A549 (cell line): ENCODE measurements around the gene OR2AE1. TPM values are rescaled to one million over a fixed set of nuclear protein-coding genes. Genes with fewer than 3 reads are reported as not detected.

Experiments
- ATAC-seq, 2 experiments: fragments of 200-7000 bp in 1 of 2; fragments of >200 bp in 1 of 2; cut with Nextera tagmentation in 1 of 2; cut with Tn5 transposase in 1 of 2; 3 replicates each; pipeline versions ENCODE4 v1.8.0 to v1.9.1; 2018 to 2020; ENCODE audit warnings: mild to moderate bottlenecking in 1 of 2, moderate library complexity in 1 of 2
- CTCF ChIA-PET: fragments of 300-600 bp; sonication (Branson Sonifier 250); formaldehyde crosslinking; extraction: SDS; loops from one replicate; lab custom pipeline; 2021; ENCODE audit warnings: antibody characterized with exemption, inconsistent platforms; lab: Yijun Ruan, JAX
- POLR2A ChIA-PET: fragments of 350-600 bp; formaldehyde crosslinking; extraction: SDS; loops from one replicate; lab custom pipeline; 2021; ENCODE audit warnings: antibody characterized with exemption, inconsistent platforms; lab: Yijun Ruan, JAX
- DNase-seq, 2 experiments: peaks; one replicate each; pipeline versions ENCODE4 v3.0.0 to v3.0.0-alpha.2; 2011 to 2016; ENCODE audit warnings: low read depth in 1 of 2, low spot score in 1 of 2
- FAIRE-seq: peaks from 2 replicates; lab custom pipeline; 2011; peaks lifted over from hg19 to GRCh38; lab: Jason Lieb, UNC
- H3K27ac ChIP-seq, 2 experiments: fragments of >200 bp; sonication (Bioruptor Twin); formaldehyde crosslinking; 3 replicates each; pipeline ENCODE4 v1.5.1; 2016 to 2017
- H3K4me1 ChIP-seq: fragments of >200 bp; sonication (Bioruptor Twin); formaldehyde crosslinking; 3 replicates; pipeline ENCODE4 v1.6.1; 2016
- H3K4me2 ChIP-seq: fragments of >200 bp; sonication (Bioruptor Twin); formaldehyde crosslinking; 3 replicates; pipeline ENCODE4 v1.6.1; 2016
- H3K4me3 ChIP-seq: fragments of >200 bp; sonication (Bioruptor Twin); formaldehyde crosslinking; 3 replicates; pipeline ENCODE4 v1.5.1; 2016
- H3K9me3 ChIP-seq: fragments of >200 bp; sonication (Bioruptor Twin); formaldehyde crosslinking; 3 replicates; pipeline ENCODE4 v1.6.1; 2016
- BCL3 ChIP-seq: fragments of >200 bp; sonication (Bioruptor Twin); formaldehyde crosslinking; IDR thresholded peaks from 3 replicates; pipeline ENCODE4 v1.6.1; 2016
- BHLHE40 ChIP-seq: IDR thresholded peaks from 2 replicates; pipeline ENCODE4 v1.6.1; 2012; ENCODE audit warnings: low read depth, low read length, inconsistent platforms
- CEBPB ChIP-seq, 2 experiments: fragments of >200 bp in 1 of 2; sonication (Bioruptor Twin) in 1 of 2; formaldehyde crosslinking in 1 of 2; IDR thresholded peaks; 2 replicates each; pipeline ENCODE4 v1.6.1; 2012 to 2016
- CHD2 ChIP-seq: fragments of 150-350 bp; IDR thresholded peaks from 2 replicates; pipeline ENCODE4 v1.6.1; 2014; ENCODE audit warnings: low read length; ENCODE audit not compliant: partially characterized antibody
- CHD4 ChIP-seq: fragments of 200-600 bp; sonication (generic); IDR thresholded peaks from 2 replicates; pipeline ENCODE4 v1.6.1; 2016; ENCODE audit warnings: antibody characterized with exemption, mild to moderate bottlenecking, borderline replicate concordance
- CTCF ChIP-seq: fragments of >200 bp; sonication (Bioruptor Twin); formaldehyde crosslinking; IDR thresholded peaks from 3 replicates; pipeline ENCODE4 v1.5.1; 2016
- E2F6 ChIP-seq: IDR thresholded peaks from 2 replicates; pipeline ENCODE4 v1.6.1; 2012; ENCODE audit warnings: low read depth, borderline replicate concordance
- EHF ChIP-seq: fragments of 250-450 bp; sonication (Bioruptor Pico); IDR thresholded peaks from 2 replicates; pipeline ENCODE4 v1.5.0; 2020; ENCODE audit warnings: mild to moderate bottlenecking
- FOSB ChIP-seq: fragments of 250-450 bp; sonication (Bioruptor Pico); IDR thresholded peaks from 2 replicates; pipeline ENCODE4 v1.5.0; 2020; ENCODE audit warnings: mild to moderate bottlenecking, moderate library complexity
- FOSL2 ChIP-seq, 2 experiments: fragments of 450-650 bp in 1 of 2; fragments of >200 bp in 1 of 2; sonication (Bioruptor Twin) in 1 of 2; formaldehyde crosslinking; IDR thresholded peaks; 2 replicates each; pipeline versions ENCODE4 v1.5.0 to v1.6.1; 2016 to 2020; ENCODE audit warnings: mild to moderate bottlenecking in 1 of 2, moderate library complexity in 1 of 2
- FOXS1 ChIP-seq: fragments of 250-450 bp; sonication (Bioruptor Pico); IDR thresholded peaks from 2 replicates; pipeline ENCODE4 v1.5.0; 2020; ENCODE audit warnings: mild to moderate bottlenecking, moderate library complexity
- GATA3 ChIP-seq: IDR thresholded peaks from 2 replicates; pipeline ENCODE4 v1.6.1; 2012; ENCODE audit warnings: borderline replicate concordance
- HDAC2 ChIP-seq: fragments of 200-600 bp; sonication (generic); IDR thresholded peaks from 2 replicates; pipeline ENCODE4 v1.6.1; 2016
- HEYL ChIP-seq: fragments of 250-450 bp; sonication (Bioruptor Pico); IDR thresholded peaks from 2 replicates; pipeline ENCODE4 v1.8.0; 2021; ENCODE audit warnings: mild to moderate bottlenecking, moderate library complexity
- JUNB ChIP-seq: fragments of >200 bp; sonication (Bioruptor Twin); formaldehyde crosslinking; IDR thresholded peaks from 2 replicates; pipeline ENCODE4 v1.6.1; 2016
- KDM1A ChIP-seq: fragments of 200-600 bp; sonication (generic); IDR thresholded peaks from 2 replicates; pipeline ENCODE4 v1.6.1; 2016; ENCODE audit warnings: low read depth, mild to moderate bottlenecking
- KDM5A ChIP-seq: fragments of 200-600 bp; sonication (generic); IDR thresholded peaks from 2 replicates; pipeline ENCODE4 v1.6.1; 2016; ENCODE audit warnings: antibody characterized with exemption, mild to moderate bottlenecking
- MAFK ChIP-seq: fragments of 450-650 bp; IDR thresholded peaks from 2 replicates; pipeline ENCODE4 v1.6.1; 2014; ENCODE audit not compliant: partially characterized antibody
- NFE2L2 ChIP-seq: fragments of 150-350 bp; conservative IDR thresholded peaks from 2 replicates; pipeline ENCODE4 v1.6.1; 2014; ENCODE audit warnings: low read length
- NPAS2 ChIP-seq: fragments of 250-450 bp; sonication (Bioruptor Pico); IDR thresholded peaks from 2 replicates; pipeline ENCODE4 v1.8.0; 2022; ENCODE audit warnings: mild to moderate bottlenecking, moderate library complexity, borderline replicate concordance
- NR3C1 ChIP-seq: fragments of >200 bp; sonication (Bioruptor Twin); formaldehyde crosslinking; IDR thresholded peaks from 3 replicates; pipeline ENCODE4 v1.6.1; 2017
- PHF8 ChIP-seq: fragments of 200-600 bp; sonication (generic); IDR thresholded peaks from 2 replicates; pipeline ENCODE4 v1.6.1; 2016; ENCODE audit warnings: low read depth, mild to moderate bottlenecking, antibody characterized with exemption, moderate library complexity, borderline replicate concordance
- POLR2A ChIP-seq: IDR thresholded peaks from 2 replicates; pipeline ENCODE4 v1.6.1; 2012; ENCODE audit warnings: mild to moderate bottlenecking, low read length
- POLR2AphosphoS2 ChIP-seq: conservative IDR thresholded peaks from 2 replicates; pipeline ENCODE4 v1.6.1; 2012; ENCODE audit warnings: low read length, improper control_type of control experiment, inconsistent platforms
- RAD21 ChIP-seq, 2 experiments: fragments of >200 bp in 1 of 2; sonication (Bioruptor Twin) in 1 of 2; formaldehyde crosslinking in 1 of 2; IDR thresholded peaks in 1 of 2; conservative IDR thresholded peaks in 1 of 2; 2 replicates in 1 of 2; 3 replicates in 1 of 2; pipeline ENCODE4 v1.6.1; 2012 to 2018; ENCODE audit warnings: inconsistent platforms in 1 of 2
- RARB ChIP-seq: fragments of 250-450 bp; sonication (Bioruptor Pico); IDR thresholded peaks from 2 replicates; pipeline ENCODE4 v1.8.0; 2021; ENCODE audit warnings: mild to moderate bottlenecking, moderate library complexity
- RCOR1 ChIP-seq: fragments of 150-350 bp; IDR thresholded peaks from 2 replicates; pipeline ENCODE4 v1.6.1; 2014; ENCODE audit warnings: antibody characterized with exemption, low read length, low read depth
- RFX5 ChIP-seq: fragments of 450-650 bp; IDR thresholded peaks from 2 replicates; pipeline ENCODE4 v1.7.1; 2014; ENCODE audit warnings: antibody characterized with exemption, mild to moderate bottlenecking, moderate library complexity
- RNF2 ChIP-seq: fragments of 200-600 bp; sonication (generic); IDR thresholded peaks from 2 replicates; pipeline ENCODE4 v1.6.1; 2016; ENCODE audit warnings: low read depth, mild to moderate bottlenecking, antibody characterized with exemption, moderate library complexity, borderline replicate concordance
- SMC3 ChIP-seq: fragments of >200 bp; sonication (Bioruptor Twin); formaldehyde crosslinking; IDR thresholded peaks from 3 replicates; pipeline ENCODE4 v1.6.1; 2018; ENCODE audit warnings: inconsistent platforms
- SREBF2 ChIP-seq: fragments of 450-650 bp; IDR thresholded peaks from 2 replicates; pipeline ENCODE4 v1.6.1; 2014; ENCODE audit warnings: mild to moderate bottlenecking, moderate library complexity
- ZC3H11A ChIP-seq: fragments of 450-650 bp; IDR thresholded peaks from 2 replicates; pipeline ENCODE4 v1.6.1; 2014; ENCODE audit warnings: antibody characterized with exemption, mild to moderate bottlenecking
- WGBS: methylation state at CpG from one replicate; pipeline ENCODE4 v1.1.6; 2017; ENCODE audit errors: missing lambda C conversion rate; 5-methylcytosine and 5-hydroxymethylcytosine counted together
- polyA plus RNA-seq, 4 experiments: library from polyadenylated mRNA; depleted of rRNA in 3 of 4; stranded (reverse); fragments of >200 nt; fragmentation: RNase III in 1 of 4; extraction: RNeasy Plus Mini Kit Qiagen cat#74134 plus additional on column Dnase treatment in 1 of 4; gene quantifications; 2 replicates in 3 of 4; 3 replicates in 1 of 4; pipeline ENCODE4 v1.2.3, GENCODE V29; 2011 to 2017

The OR2AE1 gene
- polyA plus RNA-seq, 2 of the 4 experiments (the other 2 are of a cell fraction): 0.09 TPM; not detected in 1

GRCh38 chr7:99919814-99920112, 42.9 kb upstream of the OR2AE1 start:
- peaks cover 13% of the 10 kb centered on the region; the same call in 2 of the 3 replicates for H3K4me1 ChIP-seq
- FAIRE-seq: no peak
- 16% methylated on average over 4 of the region's 4 CpGs for WGBS
- no peak for ATAC-seq
- TF ChIP-seq NR3C1 (no peak), ZC3H11A (no peak), SMC3 (no peak), GATA3 (no peak), NFE2L2 (no peak), POLR2AphosphoS2 (no peak), CEBPB (IDR thresholded peaks at IDR 0.05) (no peak), CHD2 (no peak), MAFK (no peak), EHF (no peak), FOSB (CRISPR knock-in tag) (no peak), CHD4 (no peak), HEYL (CRISPR knock-in tag) (no peak)
- CTCF ChIA-PET: interaction anchor here (0.8 to 3.0 kb wide), 8 partner anchors 9 to 289 kb away, joined by 4 to 21 read pairs (median 4); partner anchors contain the start of gene GJC3
- peak overlapping the region; percentile 90 to 98 for H3K27ac ChIP-seq
- POLR2A ChIA-PET: interaction anchor here (0.6 to 2.6 kb wide), 24 partner anchors 9 to 463 kb away, joined by 3 to 22 read pairs (median 4); partner anchors contain the start of genes AP4M1, CYP3A5, GJC3 and LAMTOR4
- H3K9me3 ChIP-seq: peaks cover 6% of the 10 kb centered on the region; the same call in 1 of the 3 replicates
- H3K4me3 ChIP-seq: peak overlapping the region; percentile 81
- peak overlapping the region; percentile 65 for H3K4me2 ChIP-seq
- no peak for DNase-seq

- Histone ChIP-seq H3K4me2 (peak within 1 kb of the TSS; percentile 65), H3K9me3 (peaks cover 6% of the 10 kb centered on the region; the same call in 1 of the 3 replicates), H3K4me3 (peak within 1 kb of the TSS; percentile 81), H3K4me1 (peaks cover 13% of the 10 kb centered on the region; the same call in 2 of the 3 replicates), H3K27ac (peak within 1 kb of the TSS; percentile 90 to 98)
- ATAC-seq (peak; percentile 98 to 100), FAIRE-seq (no peak), DNase-seq (peak; percentile 92 to 95)
- ChIA-PET POLR2A (interaction anchor here (0.6 to 2.6 kb wide), 26 partner anchors 8 to 462 kb away, joined by 3 to 22 read pairs (median 4); partner anchors contain the start of genes AP4M1, CYP3A5, GJC3 and LAMTOR4), CTCF (interaction anchor here (0.6 to 3.0 kb wide), 16 partner anchors 10 to 292 kb away, joined by 3 to 21 read pairs (median 4); partner anchors contain the start of gene GJC3)
- WGBS: 5% methylated on average over 27 of the region's 81 CpGs
- TF ChIP-seq BHLHE40 (no peak), RFX5 (no peak), NPAS2 (CRISPR knock-in tag) (no peak), CHD4 (no peak), POLR2AphosphoS2 (no peak), RCOR1 (no peak), SMC3 (no peak), CTCF (peak; percentile 9; the same call in 1 of the 3 replicates), FOSL2 (IDR thresholded peaks at IDR 0.05) (no peak), FOSL2 (CRISPR knock-in tag; IDR thresholded peaks at IDR 0.05) (no peak), POLR2A (peak; percentile 72), NR3C1 (no peak), CEBPB (IDR thresholded peaks at IDR 0.05) (no peak; a peak in 1 of 4 replicates), EHF (no peak), HDAC2 (no peak), FOXS1 (CRISPR knock-in tag) (no peak), JUNB (no peak), GATA3 (no peak), RNF2 (no peak), RARB (CRISPR knock-in tag) (no peak), E2F6 (peak; percentile 4; the same call in 1 of the 2 replicates), BCL3 (peak; percentile 63; the same call in 1 of the 3 replicates), PHF8 (peak; percentile 81), KDM1A (no peak), HEYL (CRISPR knock-in tag) (no peak), SREBF2 (no peak), RAD21 (conservative IDR thresholded peaks at IDR 0.05 in 1 of 2, IDR thresholded peaks at IDR 0.05 in 1 of 2) (peak in 1 of 2 experiments; percentile 29; a peak in 1 of 5 replicates), MAFK (no peak), KDM5A (no peak), NFE2L2 (no peak)
Measured at GRCh38 chr7:99918959-99919813, 42.4 kb upstream of the OR2AE1 start, which contains the start of gene TRIM4. TSS of gene TRIM4 (minus strand) at chr7:99919530. CDS start at chr7:99919401, 129 bp downstream.
